Nucleus accumbens (tissue), 56 donors: ENCODE results near the gene MAN1A1.

Experiments used
- DNase-seq, 56 donors: peaks; one replicate each; lab custom pipeline; 2025; lab: John Stamatoyannopoulos, UW

MAN1A1 gene

DNA sequence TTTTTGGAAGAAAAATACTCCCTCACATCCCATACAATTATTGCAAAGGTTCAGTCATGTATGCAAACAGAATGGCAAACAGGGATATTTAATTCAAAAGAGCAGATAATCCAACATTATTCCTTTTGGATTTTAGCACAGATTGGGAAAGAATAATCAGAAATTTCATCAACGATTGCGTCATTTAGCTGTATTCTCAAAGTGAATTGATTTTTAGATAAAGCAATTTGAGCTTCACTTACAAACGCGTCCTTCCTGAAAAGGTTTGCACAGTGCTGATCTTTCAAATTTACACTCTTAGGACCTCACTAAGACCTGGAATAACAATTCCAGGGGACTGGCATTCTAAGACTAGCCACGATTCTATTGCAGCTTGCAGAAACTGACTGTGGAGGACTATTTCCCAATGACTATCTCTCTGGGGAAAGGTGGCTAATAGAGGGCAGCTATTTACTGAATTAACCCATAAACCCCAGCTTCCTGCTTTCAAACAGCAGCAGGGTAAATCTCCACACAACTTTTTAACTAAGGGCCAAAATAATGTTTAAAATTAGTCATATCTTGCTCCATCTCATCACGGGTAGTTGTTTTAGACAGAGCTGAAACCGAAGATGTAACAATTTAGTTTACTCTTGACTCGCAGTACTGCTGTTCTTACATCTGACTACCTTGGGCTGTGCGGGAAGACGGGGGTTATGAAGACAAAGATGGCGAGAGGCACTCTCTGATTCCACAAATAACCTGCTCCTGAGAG lies 139.9 kb downstream of the MAN1A1 start:
- no peak for DNase-seq

DNA sequence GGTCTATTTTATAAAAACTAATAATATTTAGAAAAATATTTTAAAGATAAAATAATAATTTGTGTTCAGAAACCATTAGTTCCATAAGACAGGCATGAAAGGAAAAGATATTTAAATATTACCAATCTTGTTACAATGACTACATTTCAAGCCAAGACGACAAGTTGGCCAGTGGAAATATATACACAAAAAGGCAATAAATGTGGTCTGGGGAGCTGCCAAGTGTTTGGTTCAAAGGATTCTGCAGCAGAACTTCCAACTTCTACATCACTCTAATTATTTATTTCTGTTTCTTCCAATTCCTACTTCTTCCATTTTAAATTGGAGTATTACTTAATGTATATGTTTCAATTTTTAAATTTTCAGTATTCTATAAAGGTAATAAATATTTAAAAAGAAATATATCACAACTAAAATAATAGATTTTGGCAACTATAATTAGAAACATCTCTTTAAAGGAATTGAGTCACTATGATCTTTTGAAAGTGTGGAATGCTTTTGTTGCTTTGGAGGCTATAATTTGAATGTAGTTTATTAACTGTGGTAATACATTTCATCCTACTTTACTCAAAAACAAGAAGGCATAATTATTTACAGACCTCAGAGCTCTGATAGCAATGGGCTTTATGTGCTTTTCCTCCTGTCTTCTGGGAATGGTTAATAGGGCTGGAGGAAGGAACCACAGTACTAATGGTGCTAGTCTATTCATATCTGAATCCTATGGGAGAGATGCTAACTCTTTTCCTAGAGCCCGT lies 141.4 kb downstream of the MAN1A1 start:
- DNase-seq: no peak

DNA sequence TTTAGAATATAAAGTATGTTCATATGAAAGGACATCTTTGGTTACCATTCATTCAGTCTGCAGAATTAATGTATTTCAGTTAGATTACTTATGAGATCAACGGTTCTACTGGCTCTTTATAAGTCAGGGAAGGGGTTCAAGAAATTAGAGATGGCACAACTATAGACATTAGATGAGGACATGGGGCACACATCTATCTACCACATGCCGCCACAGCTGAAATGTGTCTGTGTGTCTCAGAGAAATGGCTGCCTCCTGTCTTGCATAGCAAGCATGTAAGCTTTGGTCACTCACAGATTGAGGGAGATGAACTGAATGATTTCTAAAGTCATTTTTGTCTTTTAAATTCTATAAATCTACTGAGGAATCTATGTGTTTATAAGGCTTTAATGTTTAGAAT lies 142.2 kb downstream of the MAN1A1 start:
- DNase-seq: no peak

DNA sequence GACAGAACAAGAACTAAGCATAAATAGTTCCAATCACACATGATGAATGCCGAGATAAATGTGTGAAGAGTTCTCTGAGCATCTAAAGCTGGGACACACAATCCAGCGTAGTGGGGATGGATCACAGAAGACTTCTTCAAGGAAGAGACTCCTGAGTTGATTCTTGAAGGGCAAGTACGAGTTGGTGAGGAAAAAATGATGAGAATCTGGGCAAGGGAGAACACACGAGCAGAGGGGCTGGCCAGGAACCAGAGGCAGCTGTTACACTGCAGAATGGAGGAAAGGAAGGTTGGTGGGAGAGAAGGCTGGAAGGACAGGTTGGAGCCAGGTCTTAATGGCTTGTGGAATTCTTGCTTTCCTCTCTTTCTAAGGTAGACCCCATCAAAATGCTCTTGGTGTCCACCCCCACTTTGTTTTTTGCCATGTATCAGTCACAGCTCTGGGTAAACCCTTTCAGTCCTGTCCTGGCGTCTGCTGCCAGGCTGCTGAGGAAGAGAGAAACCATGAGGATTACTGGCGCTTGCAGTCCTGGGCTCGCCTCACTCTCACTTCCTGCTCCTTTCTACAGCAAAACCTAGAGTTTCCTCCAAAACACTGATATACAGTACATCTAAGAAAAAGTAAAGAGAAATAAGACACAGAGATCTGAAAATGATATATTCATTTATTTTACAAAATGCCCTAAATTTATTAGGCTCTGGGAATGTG lies 143.5 kb downstream of the MAN1A1 start:
- no peak for DNase-seq

DNA sequence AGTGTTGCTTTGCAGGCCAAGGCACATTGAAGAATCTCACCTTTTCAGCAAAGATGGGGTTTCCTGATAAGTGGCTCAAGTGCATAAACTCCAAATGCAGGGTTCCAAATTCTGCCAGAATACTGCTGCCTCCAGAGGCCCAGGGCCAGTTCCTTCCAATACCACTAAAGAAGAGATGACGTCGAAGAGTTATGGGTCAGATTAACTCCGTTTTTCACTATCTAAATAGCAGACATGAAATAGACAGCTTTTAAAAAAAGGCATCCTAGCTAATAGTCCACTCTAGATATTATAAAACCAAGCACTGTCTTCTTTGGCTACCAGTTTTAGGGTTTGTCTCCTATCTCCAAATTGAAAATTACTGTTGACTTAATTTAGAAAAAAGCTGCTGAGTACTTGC lies 144.8 kb downstream of the MAN1A1 start:
- DNase-seq: no peak

DNA sequence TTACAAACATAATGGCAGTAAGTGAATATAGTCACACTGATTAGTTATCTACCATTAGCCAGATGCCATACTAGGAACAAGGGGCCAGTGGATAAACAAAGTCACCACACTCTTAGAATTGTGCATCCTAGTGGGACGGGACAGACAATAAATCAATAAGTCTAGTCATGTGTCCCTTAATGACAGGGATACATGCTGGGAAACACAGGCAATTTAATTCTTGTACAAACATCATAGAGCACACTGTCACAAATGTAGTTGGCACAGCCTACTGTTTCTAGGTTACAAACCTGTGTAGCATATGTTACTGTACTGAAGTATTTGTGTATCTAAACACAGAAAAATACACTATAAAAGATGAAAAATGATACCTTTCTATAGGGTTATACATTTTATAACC lies 148.1 kb downstream of the MAN1A1 start:
- no peak for DNase-seq

DNA sequence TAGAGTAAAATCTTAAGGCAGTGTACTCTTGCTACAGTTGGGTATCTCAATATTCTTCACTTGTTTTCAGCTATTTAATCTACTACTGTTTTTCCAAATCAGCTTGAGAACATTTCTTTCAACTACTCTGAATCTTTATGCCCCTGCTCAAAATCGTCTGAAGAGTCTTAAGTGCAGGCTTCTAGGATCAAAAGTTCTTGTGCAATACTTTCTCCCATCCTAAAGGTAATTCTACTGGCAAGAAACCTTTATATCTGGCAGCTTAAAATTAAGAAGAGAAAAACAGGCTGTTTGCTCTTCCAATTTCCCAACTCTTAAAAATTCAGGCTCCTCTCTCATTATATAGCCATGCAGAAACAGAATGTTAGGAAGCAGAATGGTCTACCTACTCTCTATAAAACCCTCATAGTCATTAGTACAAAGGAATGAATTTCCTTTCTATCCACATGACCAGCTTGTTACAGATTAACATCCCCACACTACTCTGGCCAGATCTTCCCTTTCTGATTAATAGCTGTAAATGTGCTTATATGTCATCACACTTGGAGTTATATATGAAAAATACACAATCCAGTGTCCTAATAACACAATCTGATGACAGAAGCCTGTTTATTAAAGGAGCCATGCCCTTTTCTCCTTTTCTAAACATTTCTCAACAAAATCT lies 148.9 kb downstream of the MAN1A1 start:
- DNase-seq: no peak

DNA sequence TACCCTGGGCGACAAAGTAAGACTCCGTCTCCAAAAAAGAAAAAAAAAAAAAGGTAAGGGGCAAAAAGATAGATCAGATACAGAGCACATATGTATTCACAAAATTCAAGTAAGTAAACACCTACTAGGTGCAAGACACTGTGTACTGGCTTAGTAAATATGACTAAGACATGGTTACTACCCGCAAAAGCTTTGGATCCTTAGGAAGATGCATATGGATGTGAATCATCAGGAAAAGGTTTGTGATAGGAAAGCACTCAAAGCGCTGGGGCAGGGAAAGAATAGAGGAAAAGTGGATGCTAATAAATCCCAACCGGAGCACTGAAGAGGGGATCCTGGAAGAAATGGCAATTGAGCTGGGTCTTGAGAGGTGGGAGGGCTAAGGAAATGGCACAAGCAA lies 152.3 kb downstream of the MAN1A1 start:
- DNase-seq: no peak

DNA sequence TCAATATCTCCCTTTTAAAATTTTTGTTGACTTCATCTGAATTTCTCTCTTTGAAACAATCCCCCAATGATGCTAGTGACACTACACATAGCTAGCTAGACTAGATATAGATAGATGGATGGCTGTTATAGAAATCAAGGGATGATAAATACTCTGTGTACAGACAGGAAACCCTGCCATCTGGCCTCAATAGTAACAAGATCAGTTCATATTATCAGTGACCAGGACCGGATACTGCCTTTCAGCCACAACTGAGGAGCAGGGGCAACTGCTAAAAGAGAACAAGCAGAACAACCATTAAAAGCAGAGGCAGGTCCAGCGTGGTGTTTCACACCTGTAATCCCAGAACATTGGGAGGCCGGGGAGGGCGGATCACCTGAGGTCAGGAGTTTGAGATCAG lies 152.8 kb downstream of the MAN1A1 start:
- no peak for DNase-seq

DNA sequence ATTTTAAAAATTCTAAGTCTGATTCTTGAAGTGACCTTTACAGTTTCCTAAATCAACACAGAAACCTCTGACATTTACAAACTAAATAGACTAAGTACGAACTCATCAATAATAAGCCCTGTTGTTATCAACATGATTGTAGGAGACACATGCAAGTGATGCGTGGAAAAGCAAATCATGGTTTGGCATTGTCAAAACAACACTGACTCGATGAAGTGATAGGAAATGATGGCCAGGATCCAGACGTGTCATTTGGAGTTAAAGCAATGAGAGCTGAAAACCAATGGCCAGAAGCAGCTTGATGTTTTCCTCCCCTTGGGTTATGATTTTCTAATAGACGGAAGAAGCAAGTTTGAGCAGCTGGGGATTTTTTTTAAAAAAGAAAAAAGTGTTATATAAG lies 153.7 kb downstream of the MAN1A1 start:
- DNase-seq: no peak

DNA sequence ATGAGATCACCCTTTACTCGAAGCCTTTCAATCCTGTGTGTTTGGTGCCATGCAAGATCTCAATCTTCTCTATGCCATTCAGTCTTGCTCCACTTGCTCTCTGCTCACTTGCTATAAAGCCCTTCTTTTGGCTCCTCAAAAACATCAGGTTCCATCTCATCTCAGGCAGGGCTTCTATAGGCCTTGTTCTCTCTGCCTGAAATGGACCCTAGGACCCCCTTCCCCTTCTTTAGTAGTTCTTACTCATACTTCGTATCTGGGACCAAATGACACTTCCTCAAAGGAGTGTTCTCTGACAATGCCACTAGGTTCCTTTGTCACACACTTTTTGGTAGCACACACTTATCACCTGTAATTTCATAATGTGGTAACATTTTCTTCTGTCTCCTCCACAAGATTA lies 154.4 kb downstream of the MAN1A1 start:
- DNase-seq: no peak

DNA sequence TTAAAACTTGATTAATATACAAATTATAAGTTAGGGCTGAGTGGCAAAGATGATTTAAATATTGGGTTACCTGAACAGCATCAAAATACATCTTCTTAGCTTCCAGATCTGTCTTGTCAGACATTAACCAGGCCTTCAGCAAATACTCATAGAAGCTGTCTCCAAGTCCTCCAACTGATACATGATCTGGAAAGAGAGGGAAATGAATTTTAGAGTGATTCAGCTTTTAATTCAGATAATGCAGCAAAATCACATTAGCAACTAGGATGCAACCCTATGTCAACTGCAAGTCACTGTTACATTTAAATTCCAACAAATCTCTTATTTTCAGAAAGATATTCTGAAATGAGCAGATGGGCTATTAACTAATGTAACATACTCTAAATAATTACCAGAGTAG lies 155.9 kb downstream of the MAN1A1 start:
- DNase-seq: no peak

DNA sequence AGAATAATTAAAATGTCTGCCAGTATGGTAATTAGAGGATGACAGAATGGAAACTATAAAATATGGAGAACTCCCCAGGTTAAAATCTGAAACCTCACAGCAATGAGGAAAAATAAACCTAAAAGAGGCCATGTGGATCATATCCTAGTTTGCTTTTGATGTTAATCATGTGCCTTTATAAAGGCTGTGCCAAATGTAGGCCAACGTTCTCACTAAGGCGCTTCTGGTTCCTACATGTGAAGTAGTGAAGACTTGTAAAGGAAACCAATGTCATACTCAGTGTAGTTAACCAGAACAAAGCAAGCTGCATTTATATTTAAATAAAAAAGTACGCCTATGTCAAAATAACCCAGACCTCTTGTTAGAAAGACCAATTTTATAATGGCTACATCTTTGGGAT lies 157.4 kb downstream of the MAN1A1 start:
- no peak for DNase-seq

DNA sequence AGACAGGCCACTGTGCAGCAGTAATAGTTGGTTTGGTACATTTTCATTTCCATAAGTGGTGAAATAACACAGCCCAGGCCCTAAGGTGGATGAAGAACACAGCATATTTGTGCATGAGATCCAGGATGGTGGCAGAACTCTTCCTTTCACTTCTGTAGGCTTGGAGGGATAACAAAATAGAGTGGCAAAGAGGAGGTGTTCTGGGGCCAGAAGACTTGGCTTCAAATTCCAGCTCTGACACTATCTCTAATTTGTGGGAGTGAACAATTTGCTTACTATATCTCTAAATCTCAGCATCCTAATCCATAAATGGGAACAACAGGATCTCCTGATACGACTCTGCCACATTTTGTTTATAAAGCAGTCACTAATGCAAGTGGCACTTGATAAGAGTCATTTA lies 159.4 kb downstream of the MAN1A1 start:
- DNase-seq: no peak

DNA sequence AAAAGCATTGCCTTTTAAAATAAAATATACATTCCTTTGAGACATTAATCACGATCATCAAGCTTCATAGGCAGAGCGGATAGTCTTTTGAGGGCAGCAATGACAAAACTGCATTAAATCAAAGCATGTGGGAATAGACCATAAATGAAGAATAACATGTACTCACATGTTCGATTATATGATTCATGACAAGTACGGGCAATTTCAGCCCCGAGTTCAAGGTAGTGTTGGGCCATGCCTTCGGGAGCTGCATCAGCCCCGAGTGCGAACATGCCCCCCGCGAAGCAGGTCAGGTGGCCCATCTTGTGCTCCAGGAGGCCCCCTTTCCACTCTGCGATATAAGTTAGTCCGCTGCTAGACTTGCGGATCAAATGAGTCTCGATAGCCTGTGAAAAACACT lies 160.1 kb downstream of the MAN1A1 start:
- no peak for DNase-seq

DNA sequence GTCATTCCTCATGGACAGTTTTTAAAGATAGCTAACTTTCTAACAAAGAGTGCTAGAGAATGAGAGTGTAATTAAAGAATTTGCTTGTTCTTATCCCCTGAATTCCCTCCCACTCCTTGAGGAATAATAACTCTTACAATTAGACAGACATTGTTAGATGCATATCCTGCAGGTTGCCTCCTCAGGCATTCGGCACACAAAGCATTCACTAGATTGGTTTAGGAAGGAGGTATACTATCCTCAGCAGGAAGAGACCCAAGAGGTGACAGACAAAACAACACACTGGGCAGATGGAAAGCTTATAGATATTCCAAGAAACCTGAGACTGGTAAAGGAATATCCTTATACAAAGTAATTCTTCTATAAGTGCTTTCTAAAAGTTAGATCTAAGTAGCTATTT lies 162.0 kb downstream of the MAN1A1 start:
- no peak for DNase-seq

DNA sequence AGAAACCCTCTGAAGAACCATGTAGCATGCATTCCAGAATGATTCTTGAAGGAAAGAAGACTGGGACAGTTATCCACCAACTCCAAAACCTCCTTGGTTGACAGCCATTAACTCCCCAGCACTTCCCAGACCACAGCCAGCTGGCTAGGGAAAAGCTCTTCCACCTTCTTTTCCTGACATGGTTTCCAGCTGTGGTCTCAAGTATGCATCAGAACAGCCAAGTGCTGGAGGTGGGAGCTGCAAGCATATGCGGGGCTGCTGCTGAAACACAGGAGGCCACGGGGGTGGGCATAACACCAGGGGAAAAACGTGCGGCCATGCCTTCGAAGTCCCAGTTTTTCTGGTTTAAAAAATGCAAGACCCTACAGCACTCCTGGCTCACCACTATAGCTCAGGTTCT lies 163.1 kb downstream of the MAN1A1 start:
- DNase-seq: no peak

DNA sequence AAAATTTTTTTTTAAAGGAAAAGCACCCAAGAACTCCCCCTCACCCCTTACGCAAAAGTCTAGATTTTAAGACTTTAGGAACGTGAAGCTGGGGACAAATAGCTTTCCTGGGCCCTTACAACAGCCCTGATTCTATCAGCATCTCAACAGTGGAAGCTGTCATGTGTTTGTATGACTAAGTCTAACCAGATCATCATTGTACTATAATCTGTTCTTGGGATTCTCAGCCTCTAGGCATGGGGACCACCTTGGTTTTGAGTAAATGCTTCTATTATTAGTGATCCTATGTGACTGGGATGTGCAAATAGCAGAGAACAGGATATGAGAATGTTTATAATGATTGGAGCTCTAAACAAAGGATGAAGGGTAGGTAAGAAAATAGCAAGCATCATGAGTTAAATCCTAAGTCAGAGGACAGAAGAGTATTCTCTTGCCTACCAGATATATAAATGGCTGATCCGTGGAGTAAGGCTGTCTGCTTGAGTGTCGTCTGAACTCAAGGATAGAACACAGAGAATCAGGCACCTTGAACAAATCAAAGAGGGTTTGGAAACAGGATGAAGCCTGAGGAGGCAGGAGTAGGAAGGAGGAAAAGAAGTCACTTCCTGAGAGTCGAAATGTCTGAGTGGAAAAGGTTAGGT lies 165.4 kb downstream of the MAN1A1 start:
- DNase-seq: no peak

DNA sequence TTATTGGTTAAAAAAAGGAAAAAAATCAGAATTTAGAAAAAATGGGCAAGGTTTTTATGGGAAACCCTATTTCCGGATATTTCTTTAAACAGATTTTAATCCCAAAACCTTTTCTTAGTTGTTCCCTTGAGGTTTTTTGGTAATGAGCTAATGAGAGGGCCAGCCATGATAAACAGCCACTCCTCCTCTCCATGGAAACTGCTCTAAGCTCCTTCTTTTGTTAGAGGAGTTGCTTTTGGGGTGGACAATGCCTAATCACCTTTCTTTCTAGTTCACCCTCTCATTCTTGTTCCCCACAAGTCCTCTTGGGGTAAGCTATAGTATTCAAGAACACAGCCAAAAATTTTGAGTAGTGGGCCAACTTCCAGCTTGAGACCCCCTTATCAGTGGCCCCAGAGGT lies 166.1 kb downstream of the MAN1A1 start:
- DNase-seq: no peak

DNA sequence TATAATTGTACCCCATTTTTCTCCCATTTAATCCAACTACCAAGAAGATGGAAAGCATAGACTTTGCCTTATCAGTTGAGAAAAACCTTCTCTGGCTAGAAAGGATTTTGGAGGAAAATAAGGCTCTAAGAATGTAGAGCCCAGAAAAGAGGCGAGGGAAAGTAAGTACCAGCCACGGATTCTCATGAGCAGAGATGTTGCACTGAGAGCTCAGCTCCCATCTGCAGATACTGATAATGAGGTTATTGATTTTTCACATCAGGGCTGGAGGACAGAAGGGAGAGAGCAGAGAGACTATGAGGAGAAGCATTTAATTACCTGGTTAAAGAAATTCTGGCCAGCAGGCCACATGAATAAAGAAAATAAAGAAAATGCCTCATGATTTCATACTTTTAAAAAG lies 166.7 kb downstream of the MAN1A1 start:
- DNase-seq: no peak
